B cell (primary cell): ENCODE measurements around the gene CTPS1. TPM values are rescaled to one million over a fixed set of nuclear protein-coding genes. Genes with fewer than 3 reads are reported as not detected.

Source experiments
- ATAC-seq: fragments of 200-7000 bp; cut with Tn5 transposase; one replicate; pipeline ENCODE4 v1.10.0; 2021; ENCODE audit warnings: low read depth, mild to moderate bottlenecking, moderate number of reproducible peaks, moderate library complexity
- CTCF ChIA-PET: fragments of 350-600 bp; sonication (Branson Sonifier 250); formaldehyde crosslinking; loops from one replicate; lab custom pipeline; 2021; ENCODE audit warnings: antibody characterized with exemption, inconsistent platforms; lab: Charles Lee
- POLR2A ChIA-PET: fragments of 350-600 bp; sonication (Branson Sonifier 250); formaldehyde crosslinking; loops from one replicate; lab custom pipeline; 2021; ENCODE audit warnings: antibody characterized with exemption; lab: Charles Lee
- DNase-seq: peaks from one replicate; pipeline ENCODE4 v3.0.0; 2013
- H2AFZ ChIP-seq: 2 replicates; pipeline ENCODE4 v1.6.1; 2012; ENCODE audit warnings: mild to moderate bottlenecking, low read depth, low read length; ENCODE audit not compliant: insufficient read depth, poor library complexity, severe bottlenecking
- H3K27ac ChIP-seq, 2 donors: 1 replicate in 1 of 2; 2 replicates in 1 of 2; pipeline ENCODE4 v1.5.1; 2012 to 2013; ENCODE audit warnings: low read length in 2 of 2, mild to moderate bottlenecking in 2 of 2, moderate library complexity in 1 of 2
- H3K27me3 ChIP-seq, 4 experiments: fragments of 200-600 bp in 1 of 4; sonication (generic) in 1 of 4; replicated peaks in 1 of 4; 1 replicate in 2 of 4; 2 replicates in 2 of 4; pipeline versions ENCODE4 v1.6.1 to v1.7.0; 2013 to 2016; ENCODE audit warnings: low read length in 3 of 4, mild to moderate bottlenecking in 2 of 4, mixed read lengths in 1 of 4, moderate library complexity in 1 of 4; ENCODE audit not compliant: insufficient read depth in 4 of 4, control insufficient read depth in 3 of 4; ENCODE audit errors: control extremely low read depth in 1 of 4
- H3K36me3 ChIP-seq, 2 experiments: replicated peaks in 1 of 2; 1 replicate in 1 of 2; 2 replicates in 1 of 2; pipeline versions ENCODE4 v1.6.1 to v1.7.1; 2013; ENCODE audit warnings: low read length in 1 of 2; ENCODE audit not compliant: insufficient read depth in 2 of 2, control insufficient read depth in 1 of 2; ENCODE audit errors: control extremely low read depth in 1 of 2, extremely low read depth in 1 of 2
- H3K4me1 ChIP-seq, 2 donors: fragments of 200-600 bp in 1 of 2; sonication (generic) in 1 of 2; 1 replicate in 1 of 2; 2 replicates in 1 of 2; pipeline versions ENCODE4 v1.5.1 to v1.6.1; 2013 to 2017; ENCODE audit warnings: low read length in 2 of 2; ENCODE audit not compliant: control insufficient read depth in 2 of 2, insufficient read depth in 2 of 2
- H3K4me2 ChIP-seq: replicated peaks from 2 replicates; pipeline ENCODE3; 2012; ENCODE audit warnings: mild to moderate bottlenecking, low read depth, low read length; ENCODE audit not compliant: poor library complexity, severe bottlenecking
- H3K4me3 ChIP-seq, 5 experiments: fragments of 200-600 bp in 1 of 5; sonication (generic) in 1 of 5; 1 replicate in 3 of 5; 2 replicates in 2 of 5; pipeline versions ENCODE4 v1.5.1 to v1.7.0; 2011 to 2016; ENCODE audit warnings: low read length in 4 of 5, mild to moderate bottlenecking in 4 of 5, low read depth in 2 of 5, control low read depth in 1 of 5, moderate library complexity in 1 of 5; ENCODE audit not compliant: insufficient read depth in 1 of 5; ENCODE audit errors: control extremely low read depth in 1 of 5, extremely low read depth in 1 of 5
- H3K79me2 ChIP-seq: fragments of 200-600 bp; sonication (generic); one replicate; pipeline ENCODE4 v1.6.0; 2016; ENCODE audit warnings: low read length; ENCODE audit not compliant: control insufficient read depth, insufficient read depth
- H3K9ac ChIP-seq: fragments of 200-600 bp; sonication (generic); 2 replicates; pipeline ENCODE4 v1.6.1; 2017; ENCODE audit warnings: mild to moderate bottlenecking, low read length, moderate library complexity
- H3K9me3 ChIP-seq, 3 donors: one replicate each; pipeline versions ENCODE4 v1.6.1 to v1.7.1; 2013; ENCODE audit warnings: low read length in 2 of 3; ENCODE audit not compliant: control insufficient read depth in 2 of 3, insufficient read depth in 1 of 3; ENCODE audit errors: control extremely low read depth in 1 of 3
- H4K20me1 ChIP-seq: 2 replicates; pipeline ENCODE4 v1.6.0; 2012; ENCODE audit warnings: mild to moderate bottlenecking, low read length; ENCODE audit not compliant: insufficient read depth, control insufficient read depth, poor library complexity, severe bottlenecking
- H3K27ac Mint-ChIP-seq: one replicate; pipeline ENCODE4 v1.8.0; 2021; ENCODE audit warnings: mixed read lengths
- H3K27me3 Mint-ChIP-seq: one replicate; pipeline ENCODE4 v1.8.0; 2021; ENCODE audit warnings: mixed read lengths
- H3K4me1 Mint-ChIP-seq: one replicate; pipeline ENCODE4 v1.8.0; 2021; ENCODE audit warnings: mixed read lengths
- H3K4me3 Mint-ChIP-seq: one replicate; pipeline ENCODE4 v1.8.0; 2021; ENCODE audit warnings: mixed read lengths
- H3K9me3 Mint-ChIP-seq: one replicate; pipeline ENCODE4 v1.8.0; 2022; ENCODE audit warnings: mixed read lengths; ENCODE audit not compliant: insufficient read depth
- CTCF ChIP-seq: fragments of 200-600 bp; IDR thresholded peaks from one replicate; pipeline ENCODE4 v1.8.0; 2022; ENCODE audit warnings: antibody characterized with exemption, mild to moderate bottlenecking
- EZH2 ChIP-seq: IDR thresholded peaks from 2 replicates; pipeline ENCODE4 v1.6.1; 2012; ENCODE audit warnings: borderline replicate concordance, low read depth, mild to moderate bottlenecking, moderate library complexity, low read length; ENCODE audit not compliant: insufficient read depth, poor library complexity, severe bottlenecking
- WGBS: methylation state at CpG from one replicate; pipeline ENCODE4 v1.1.5; 2013; ENCODE audit warnings: missing lambda C conversion rate; ENCODE audit not compliant: insufficient coverage; 5-methylcytosine and 5-hydroxymethylcytosine counted together
- intact Hi-C: fragments of 100-400 bp; cut with micrococcal nuclease; formaldehyde crosslinking; loops from one replicate; pipeline ENCODE4 v1.10.0; 2022
- polyA plus RNA-seq: library from polyadenylated mRNA; depleted of rRNA; stranded (reverse); fragments of >200 nt; gene quantifications from 2 replicates; pipeline ENCODE4 v1.2.3, GENCODE V29; 2012
- total RNA-seq, 2 donors: library from RNA; stranded (reverse); fragments of 120-200 nt in 1 of 2; gene quantifications; 1 replicate in 1 of 2; 2 replicates in 1 of 2; pipeline versions ENCODE4 v1.2.3 to v1.2.4, GENCODE V29; 2013 to 2022

The CTPS1 gene
- total and polyA plus RNA-seq, 2 donors (not counting 1 experiment from before 2014, with no cell fraction given) = 9.2 to 17.9 TPM

DNA sequence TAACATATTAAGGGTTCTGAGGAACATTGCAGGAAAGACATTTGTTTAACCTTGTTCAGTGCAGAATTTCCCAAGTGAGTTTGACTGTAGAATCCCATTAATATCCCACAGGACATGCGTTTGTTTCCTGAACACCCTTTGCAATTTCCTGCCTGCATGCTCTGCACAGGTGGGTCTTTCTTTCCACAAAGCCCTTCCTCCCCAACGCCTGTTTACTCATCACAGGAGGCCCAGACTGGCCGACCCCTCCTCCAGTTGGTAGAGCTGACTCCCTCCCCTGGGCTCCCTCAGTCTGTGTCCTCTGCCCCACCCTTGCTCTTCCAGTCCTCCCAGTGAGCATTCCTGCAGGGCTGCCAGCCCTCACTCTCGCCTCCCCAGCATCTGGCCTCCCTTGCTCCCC, 47.5 kb upstream of the CTPS1 start:
- no peak for ATAC-seq

GRCh38 chr1:40936931-40937339, 42.6 kb upstream of the CTPS1 start:
- H3K79me2 ChIP-seq = no peaks in the 10 kb centered on the region
- intact Hi-C loops = no loop called here
- H3K4me1 ChIP-seq = no peaks in the 10 kb centered on the region
- CTCF ChIA-PET = no interaction called here
- H3K4me3 ChIP-seq = no peak overlapping the region
- H4K20me1 ChIP-seq = no peaks in the 10 kb centered on the region
- H2AFZ ChIP-seq = no peak overlapping the region
- Mint-ChIP-seq H3K9me3 (no peaks in the 10 kb centered on the region), H3K27me3 (peaks cover 16% of the 10 kb centered on the region), H3K27ac (no peak overlapping the region), H3K4me3 (no peak overlapping the region), H3K4me1 (no peaks in the 10 kb centered on the region)
- no peaks in the 10 kb centered on the region for H3K27me3 ChIP-seq
- H3K9me3 ChIP-seq = no peaks in the 10 kb centered on the region
- 13% methylated on average over 1 of the region's 5 CpGs for WGBS
- ATAC-seq = no peak
- no peak overlapping the region for H3K9ac ChIP-seq
- TF ChIP-seq EZH2 (no peak), CTCF (no peak)
- no peaks in the 10 kb centered on the region for H3K36me3 ChIP-seq
- POLR2A ChIA-PET = no interaction called here
- H3K4me2 ChIP-seq = no peak overlapping the region
- no peak for DNase-seq
- no peak overlapping the region for H3K27ac ChIP-seq

More for the DNA sequence above, 47.5 kb upstream of the CTPS1 start:
- no peak overlapping the region for H3K27ac Mint-ChIP-seq
- POLR2A ChIA-PET = no interaction called here
- Histone ChIP-seq H3K4me1 (no peaks in the 10 kb centered on the region), H3K4me2 (no peak overlapping the region), H2AFZ (no peak overlapping the region), H3K79me2 (no peaks in the 10 kb centered on the region), H3K27ac (no peak overlapping the region), H4K20me1 (no peaks in the 10 kb centered on the region), H3K9me3 (peaks cover 0 to 2% (median 0%) of the 10 kb centered on the region in 3 donors), H3K36me3 (no peaks in the 10 kb centered on the region), H3K4me3 (no peak overlapping the region), H3K9ac (no peak overlapping the region), H3K27me3 (peaks cover 0 to 4% (median 0%) of the 10 kb centered on the region in 4 experiments)
- DNase-seq = no peak
- H3K9me3 Mint-ChIP-seq = no peaks in the 10 kb centered on the region
- WGBS = 42% methylated on average over 3 of the region's 4 CpGs
- TF ChIP-seq EZH2 (no peak), CTCF (no peak)
- CTCF ChIA-PET = interaction anchor here (0.9 kb wide), 1 partner anchor 21 kb away, joined by 3 read pairs; no protein-coding TSS in a partner anchor
- no peaks in the 10 kb centered on the region for H3K4me1 Mint-ChIP-seq
- intact Hi-C loops = no loop called here
- H3K4me3 Mint-ChIP-seq = no peak overlapping the region
- peaks cover 24% of the 10 kb centered on the region for H3K27me3 Mint-ChIP-seq
